Measurements from ENCODE around the gene JPH2. TPM values are rescaled to one million over a fixed set of nuclear protein-coding genes. Genes with fewer than 3 reads are reported as not detected.

The JPH2 gene
- total RNA-seq, 1 donor from 2014 or later = 197 TPM

DNA sequence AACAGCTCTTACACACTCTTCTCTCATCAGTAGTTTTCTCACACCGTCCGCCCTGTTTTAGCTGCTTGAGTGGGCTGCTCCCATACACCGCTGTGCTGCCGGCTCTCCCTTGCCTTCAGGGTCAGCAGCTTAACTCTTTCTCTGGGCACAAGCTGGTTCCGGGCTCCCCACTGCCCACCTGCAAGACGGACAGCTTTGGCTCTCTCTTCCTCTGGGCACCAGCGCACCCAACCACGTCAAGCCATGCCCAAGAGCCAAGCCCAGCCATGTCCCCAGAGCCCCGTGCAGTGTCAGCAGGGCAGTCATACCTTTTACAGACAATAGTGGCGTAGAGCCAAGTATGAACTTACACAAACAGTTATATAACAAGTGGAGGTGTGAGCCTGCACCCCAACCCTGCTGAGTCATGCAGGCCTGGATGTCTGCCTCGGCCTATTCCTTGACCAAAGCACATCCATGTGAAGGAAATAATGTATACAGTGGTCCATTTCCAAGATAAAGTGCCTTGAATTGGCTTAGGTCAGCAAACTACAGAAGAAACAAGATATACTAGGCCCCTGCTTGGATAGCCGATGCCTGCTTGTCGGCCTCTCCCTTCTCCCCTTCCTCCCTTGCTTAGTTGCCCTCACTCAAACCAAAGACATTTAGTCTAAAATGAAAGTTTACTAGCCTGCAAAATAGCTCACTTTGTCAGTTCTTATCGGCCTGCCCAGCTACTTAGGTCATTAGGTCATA lies 89.3 kb downstream of the JPH2 start:
- no peak for DNase-seq (ENCODE audit: missing footprints)
- no peak for ATAC-seq
- intact Hi-C loops (cut with DNase I) = no loop called here

GRCh38 chr20:44095831-44096230 lies 91.2 kb downstream of the JPH2 start:
- intact Hi-C loops (cut with DNase I) = no loop called here
- DNase-seq (ENCODE audit: missing footprints) (no peak), ATAC-seq (no peak)

DNA sequence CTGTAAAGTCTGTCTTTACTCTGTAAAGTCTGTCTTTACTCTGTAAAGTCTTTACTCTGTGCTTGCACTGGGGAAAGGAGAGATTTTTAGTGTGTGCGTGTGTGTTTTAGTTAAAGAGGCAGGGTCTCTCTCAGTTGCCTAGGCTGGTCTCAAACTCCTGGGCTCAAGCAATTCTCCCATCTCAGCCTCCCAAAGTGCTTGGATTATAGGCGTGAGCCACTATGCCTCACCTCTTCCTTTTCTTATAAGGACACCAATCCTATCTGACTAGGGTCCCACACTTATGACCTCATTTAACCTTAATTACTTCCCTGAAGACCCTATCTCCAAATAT lies 93.8 kb downstream of the JPH2 start:
- intact Hi-C loops (cut with DNase I) = loop anchor here (5.0 kb wide), 1 partner anchor 556 kb away; no protein-coding TSS in a partner anchor
- no peak for ATAC-seq

GRCh38 chr20:44092551-44093248 lies 94.3 kb downstream of the JPH2 start:
- ATAC-seq (no peak), DNase-seq (ENCODE audit: missing footprints) (no peak)
- intact Hi-C loops (cut with DNase I) = loop anchor here (5.0 kb wide), 1 partner anchor 555 kb away; no protein-coding TSS in a partner anchor

More for the DNA sequence above, 93.8 kb downstream of the JPH2 start:
- DNase-seq (ENCODE audit: missing footprints) = no peak

- DNase-seq (ENCODE audit: missing footprints) = no peak
- ATAC-seq = no peak
Measured at GRCh38 chr20:44091026-44091425, 96.0 kb downstream of the JPH2 start.

DNA sequence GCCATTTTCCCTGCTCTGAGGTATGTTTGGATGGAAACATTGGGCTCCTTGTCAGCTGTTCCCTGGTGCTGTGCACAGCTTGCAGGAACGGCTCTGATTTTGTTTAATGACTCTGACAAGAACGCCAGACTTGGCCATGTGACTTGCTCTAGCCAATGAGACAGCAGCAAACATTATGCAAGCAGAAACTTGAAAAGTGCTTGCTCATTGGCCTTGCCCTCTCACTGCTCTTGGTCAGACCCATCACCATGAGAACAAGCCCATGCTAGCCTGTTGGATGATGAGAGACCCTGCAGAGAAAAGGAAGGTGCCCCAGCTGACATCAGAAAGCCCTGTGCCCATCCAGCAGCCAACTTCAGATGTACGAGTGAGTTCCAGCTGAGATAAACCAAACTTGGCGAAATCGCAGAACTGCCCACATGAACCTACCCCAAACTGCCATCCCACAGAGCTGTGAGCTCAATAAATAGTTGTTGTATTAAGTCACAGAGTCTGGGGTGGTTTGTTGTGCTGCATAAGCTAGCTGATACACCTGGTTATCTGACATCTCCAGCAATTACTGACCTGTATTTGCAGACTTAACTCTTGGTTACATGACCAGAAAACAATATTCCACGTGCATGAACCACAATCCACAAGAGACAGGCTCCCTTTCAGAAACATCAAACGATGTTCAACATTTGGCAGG lies 96.9 kb downstream of the JPH2 start:
- intact Hi-C loops (cut with DNase I) = loop anchor here (5.0 kb wide), 1 partner anchor 553 kb away; no protein-coding TSS in a partner anchor
- ATAC-seq = no peak
- no peak for DNase-seq (ENCODE audit: missing footprints)

More at GRCh38 chr20:44091026-44091425, 96.0 kb downstream of the JPH2 start:
- intact Hi-C loops (cut with DNase I) = loop anchor here (5.0 kb wide), 1 partner anchor 554 kb away; no protein-coding TSS in a partner anchor

- ATAC-seq = no peak
- no peak for DNase-seq (ENCODE audit: missing footprints)
- intact Hi-C loops (cut with DNase I) = no loop called here
Measured at GRCh38 chr20:44087857-44088120, 99.2 kb downstream of the JPH2 start.

- ATAC-seq = peak; percentile 29
- intact Hi-C loops (cut with DNase I) = no loop called here
Measured at GRCh38 chr20:44087051-44087856, 99.7 kb downstream of the JPH2 start.

DNA sequence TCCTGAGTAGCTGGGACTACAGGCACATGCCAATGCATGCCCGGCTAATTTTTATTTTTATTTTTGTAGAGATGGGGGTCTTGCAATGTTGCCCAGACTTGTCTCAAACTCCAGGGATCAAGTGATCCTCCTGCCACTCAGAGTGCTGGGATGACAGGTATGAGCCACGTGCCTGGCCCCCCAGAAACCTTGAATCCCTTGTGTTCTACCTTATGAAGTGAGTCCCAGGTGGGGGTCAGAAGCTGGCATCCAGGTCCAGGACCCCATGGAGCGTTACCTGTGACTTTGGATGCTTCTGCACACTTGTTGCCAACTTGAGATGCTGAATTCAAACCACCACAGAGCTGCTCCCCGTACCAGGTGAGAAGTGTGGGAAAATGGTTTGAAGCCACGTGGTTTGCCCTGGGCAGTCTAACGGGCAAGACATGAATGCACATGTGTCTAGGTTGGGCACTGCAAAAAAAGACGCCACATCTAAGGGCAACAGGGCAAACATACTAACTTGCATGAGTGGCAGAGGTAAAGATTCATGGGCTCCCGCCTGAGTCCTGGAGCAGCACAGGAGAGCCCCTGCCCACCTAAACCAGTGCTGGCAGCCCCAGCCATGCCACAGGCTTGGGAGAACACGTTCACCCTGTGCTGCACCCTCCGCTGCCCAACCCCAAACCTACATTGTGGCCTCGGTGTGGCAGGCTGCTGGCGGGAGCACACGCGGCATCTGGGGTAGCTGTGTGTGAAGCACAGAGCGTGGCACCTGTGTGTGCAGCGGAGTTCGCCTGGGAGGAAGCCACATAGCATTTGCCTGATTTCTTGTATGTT lies 101.2 kb downstream of the JPH2 start:
- intact Hi-C loops (cut with DNase I) = no loop called here
- ATAC-seq (no peak), DNase-seq (ENCODE audit: missing footprints) (no peak)

More at GRCh38 chr20:44087051-44087856, 99.7 kb downstream of the JPH2 start:
- no peak for DNase-seq (ENCODE audit: missing footprints)

GRCh38 chr20:44084891-44085290 lies 102.1 kb downstream of the JPH2 start:
- ATAC-seq (no peak), DNase-seq (ENCODE audit: missing footprints) (no peak)
- intact Hi-C loops (cut with DNase I) = no loop called here

DNA sequence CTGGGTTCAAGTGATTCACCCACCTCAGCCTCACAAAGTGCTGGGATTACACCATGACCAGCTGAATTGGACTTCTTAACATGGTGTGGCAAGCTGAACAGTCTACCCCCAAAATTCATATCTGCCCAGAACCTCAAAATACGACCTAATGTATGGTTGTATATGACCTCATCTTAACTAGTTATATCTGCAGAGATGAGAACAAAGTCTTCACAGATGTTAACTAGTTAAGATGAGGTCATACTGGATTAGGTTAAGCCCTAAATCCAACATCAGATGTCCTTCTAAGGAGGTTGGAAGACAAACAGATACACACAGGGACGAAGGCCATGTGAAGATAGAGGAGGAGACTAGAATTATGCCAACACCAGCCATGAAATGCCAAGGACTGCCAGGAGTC lies 102.5 kb downstream of the JPH2 start:
- DNase-seq (ENCODE audit: missing footprints) (no peak), ATAC-seq (no peak)
- intact Hi-C loops (cut with DNase I) = no loop called here

GRCh38 chr20:44083220-44083933 lies 103.6 kb downstream of the JPH2 start:
- ATAC-seq = peak; percentile 61
- no peak for DNase-seq (ENCODE audit: missing footprints)
- intact Hi-C loops (cut with DNase I) = no loop called here

- ATAC-seq (no peak), DNase-seq (ENCODE audit: missing footprints) (no peak)
- intact Hi-C loops (cut with DNase I) = loop anchor here (2.0 kb wide), 3 partner anchors 25 to 333 kb away; no protein-coding TSS in a partner anchor
Measured at GRCh38 chr20:44081888-44082287, 105.1 kb downstream of the JPH2 start.

DNA sequence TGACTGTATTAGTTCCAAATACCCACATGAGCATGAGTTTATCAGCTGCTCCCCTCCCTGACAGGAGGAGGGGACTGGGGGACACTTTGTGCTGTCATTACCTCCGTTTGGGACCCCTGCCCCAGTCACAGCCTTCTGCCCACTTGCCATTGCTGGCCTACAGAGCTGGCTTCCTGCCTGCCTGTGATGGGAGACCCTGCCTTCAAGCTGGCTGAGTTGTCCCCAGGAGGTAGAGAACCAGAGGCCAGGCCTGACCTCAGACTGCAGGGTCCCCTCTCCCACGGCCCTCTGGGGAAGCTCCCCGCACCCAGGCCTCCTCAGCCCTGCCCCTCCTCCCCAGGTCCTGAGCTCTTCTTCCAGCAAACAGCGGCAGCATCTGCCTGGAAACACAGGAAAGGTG lies 105.5 kb downstream of the JPH2 start:
- no peak for ATAC-seq
- DNase-seq (ENCODE audit: missing footprints) = no peak
- intact Hi-C loops (cut with DNase I) = loop anchor here (2.0 kb wide), 3 partner anchors 25 to 333 kb away; no protein-coding TSS in a partner anchor

GRCh38 chr20:44080646-44081267 lies 106.2 kb downstream of the JPH2 start:
- intact Hi-C loops (cut with DNase I) = loop anchor here (2.0 kb wide), 3 partner anchors 24 to 332 kb away; no protein-coding TSS in a partner anchor
- DNase-seq (ENCODE audit: missing footprints) = no peak
- ATAC-seq = peak; percentile 83

GRCh38 chr20:44080064-44080463 lies 106.9 kb downstream of the JPH2 start:
- intact Hi-C loops (cut with DNase I) = loop anchor here (2.0 kb wide), 3 partner anchors 23 to 331 kb away; no protein-coding TSS in a partner anchor
- DNase-seq (ENCODE audit: missing footprints) = no peak
- no peak for ATAC-seq

- DNase-seq (ENCODE audit: missing footprints) (no peak), ATAC-seq (no peak)
- intact Hi-C loops (cut with DNase I) = loop anchor here (5.0 kb wide), 1 partner anchor 542 kb away; no protein-coding TSS in a partner anchor
Measured at GRCh38 chr20:44079291-44079690, 107.7 kb downstream of the JPH2 start.
